T-helper 2 cell treated with Interferon-gamma antibody and Interleukin-4, amounts not matched to agents 100 ng/mL and 5 ng/mL, for 36 hours (primary cell): ENCODE data around the gene PLN. TPM values are rescaled to one million over a fixed set of nuclear protein-coding genes. Genes with fewer than 3 reads are reported as not detected.

Experiments used
- intact Hi-C: fragments of 100-400 bp; cut with micrococcal nuclease; formaldehyde crosslinking; loops from one replicate; pipeline ENCODE4 v1.15.1; 2023
- total RNA-seq: library from RNA; stranded (reverse); gene quantifications from 2 replicates; pipeline ENCODE4 v1.2.3, GENCODE V29; 2022

Gene PLN
- total RNA-seq, result not detected in 2 replicates

DNA sequence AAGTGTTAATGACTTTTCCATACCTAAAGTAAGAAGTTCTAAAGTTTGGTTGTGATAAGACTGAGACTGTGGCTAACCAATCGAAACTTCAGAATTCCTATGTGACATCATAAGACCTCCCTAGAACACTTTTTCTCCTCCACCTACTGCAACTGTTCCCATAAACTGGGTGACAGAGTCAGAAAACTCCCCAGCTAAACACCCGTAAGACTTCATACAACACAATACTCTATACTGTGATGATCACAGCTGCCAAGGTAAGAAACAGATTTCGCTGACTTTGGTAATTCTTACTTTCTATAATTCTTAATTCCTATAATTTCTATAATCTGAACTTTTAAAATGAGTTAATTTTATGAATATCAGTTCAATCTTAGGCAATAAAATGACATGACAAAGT, at the start of gene PLN:
Gene PLN (plus strand): TSS at position 161 of the 400 bp plus-strand sequence. CDS start 10,626 bp downstream, outside the sequence.
- intact Hi-C loops, result no loop called here

DNA sequence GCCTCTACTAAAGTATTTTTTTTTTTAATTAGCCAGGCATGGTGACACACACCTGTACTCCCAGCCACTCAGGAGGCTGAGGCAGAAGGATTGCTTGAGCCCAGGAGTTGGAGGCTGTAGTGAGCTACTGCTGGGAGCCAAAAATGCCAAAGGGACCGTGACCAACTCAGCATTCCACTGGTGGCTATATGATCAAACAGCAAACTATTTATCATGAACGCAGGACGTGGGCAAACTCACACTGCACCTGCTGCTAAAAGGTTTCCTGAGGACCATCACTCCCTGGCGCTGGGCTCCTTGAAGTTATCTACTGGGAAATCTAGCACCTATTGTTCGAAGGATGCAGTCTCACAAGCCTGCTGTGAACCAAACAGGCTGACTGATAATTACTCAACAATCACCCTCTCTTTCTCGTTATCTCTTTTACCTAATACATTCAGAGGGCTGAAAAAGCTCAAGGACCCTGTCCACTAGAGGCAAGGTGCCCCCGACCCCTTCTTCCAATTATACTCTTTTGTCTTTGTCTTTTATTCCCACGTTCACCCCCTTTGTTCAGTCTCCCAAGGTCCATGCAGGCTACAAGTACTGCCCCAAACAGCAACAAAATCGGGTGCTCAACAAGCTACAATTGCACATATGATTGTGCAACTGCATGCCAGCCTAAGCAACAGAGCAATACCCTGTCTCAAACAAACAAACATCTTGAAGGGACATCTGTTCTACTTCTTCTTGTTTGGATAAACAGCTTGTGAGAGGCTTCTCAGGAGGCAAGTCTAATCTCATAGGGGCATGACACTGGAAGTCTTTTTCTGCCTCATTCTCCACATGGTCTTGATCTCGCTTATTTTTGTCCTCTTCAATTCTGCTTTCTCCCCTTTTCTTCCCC, 47.7 kb upstream of the PLN start:
- intact Hi-C loops, result no loop called here

DNA sequence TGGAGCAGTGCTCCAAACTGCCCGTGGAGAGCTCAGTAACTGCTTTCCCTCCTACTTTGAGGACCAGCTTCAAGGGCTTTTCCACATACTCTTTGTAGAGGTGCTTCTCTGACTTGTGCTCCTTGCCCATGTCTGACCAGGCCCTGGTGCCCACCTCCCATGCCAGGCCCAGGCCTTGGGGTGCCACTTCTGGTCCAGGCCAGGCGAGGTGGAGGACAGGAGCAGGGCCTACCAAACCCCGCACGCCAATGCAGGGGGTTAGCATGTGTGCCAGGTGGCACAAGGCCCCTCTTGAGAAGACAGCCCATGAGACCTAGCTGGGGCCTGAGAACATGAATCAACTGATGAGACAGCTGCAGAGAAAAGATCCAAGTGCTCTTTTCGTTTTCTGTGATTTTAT, 47.0 kb upstream of the PLN start:
- intact Hi-C loops, result no loop called here

DNA sequence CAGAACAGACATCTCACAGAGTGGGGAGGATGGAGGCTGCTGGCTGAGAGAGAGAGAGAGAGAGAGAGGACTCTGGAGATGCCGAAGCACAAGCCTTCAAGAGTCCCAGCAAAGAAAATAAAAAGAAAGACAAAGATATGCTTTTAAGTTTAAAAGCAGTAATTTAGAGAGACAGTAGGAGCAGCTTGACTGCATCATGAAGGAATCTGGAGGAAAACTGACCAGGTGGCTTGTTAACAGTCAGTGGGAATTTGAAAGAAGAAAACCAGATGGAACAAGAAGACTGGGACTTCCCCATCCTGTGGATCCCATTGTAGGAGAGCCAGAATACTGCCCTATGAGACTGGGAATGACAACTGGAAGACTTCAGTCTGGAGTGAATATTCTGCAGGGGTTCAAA, 46.3 kb upstream of the PLN start:
- intact Hi-C loops, result no loop called here

DNA sequence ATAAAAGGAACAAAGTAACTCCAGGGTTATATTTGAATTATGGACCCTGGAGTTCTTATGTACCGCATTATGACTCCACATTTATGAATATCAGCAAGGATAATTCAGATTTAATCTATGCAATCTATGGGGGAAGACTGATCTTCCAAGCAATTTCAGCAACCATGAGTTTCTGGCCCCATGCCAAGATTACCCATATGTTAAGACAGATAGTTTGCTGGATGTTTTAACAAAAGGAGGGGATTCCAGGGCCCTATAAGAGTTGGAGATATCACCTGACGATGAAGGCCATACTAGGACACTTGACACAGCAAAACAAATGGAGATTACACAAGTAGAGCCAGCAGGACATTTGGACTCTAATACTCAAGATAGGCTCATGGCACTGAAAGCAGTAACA, 45.9 kb upstream of the PLN start:
- intact Hi-C loops, result no loop called here

DNA sequence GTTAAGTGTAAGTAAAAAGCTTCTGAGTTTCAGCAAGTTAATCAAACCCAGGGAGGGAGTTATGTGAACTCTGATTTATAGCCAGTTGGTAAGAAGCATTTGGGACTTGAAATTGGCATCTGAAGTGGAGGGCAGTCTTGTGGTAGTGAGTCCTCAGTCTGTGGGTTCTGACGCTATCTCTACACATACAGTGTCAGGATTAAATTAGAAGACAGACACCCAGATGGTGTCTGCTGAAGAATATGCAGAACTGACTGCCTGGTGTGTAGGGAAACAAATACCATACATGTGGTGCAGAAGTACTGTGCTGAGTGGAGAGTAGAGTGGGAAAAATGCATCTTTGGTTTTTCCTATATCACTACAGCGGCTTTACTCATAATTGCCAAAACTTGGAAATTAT, 43.5 kb upstream of the PLN start:
- intact Hi-C loops, result loop anchor here (5.0 kb wide), 1 partner anchor 222 kb away; no protein-coding TSS in a partner anchor

DNA sequence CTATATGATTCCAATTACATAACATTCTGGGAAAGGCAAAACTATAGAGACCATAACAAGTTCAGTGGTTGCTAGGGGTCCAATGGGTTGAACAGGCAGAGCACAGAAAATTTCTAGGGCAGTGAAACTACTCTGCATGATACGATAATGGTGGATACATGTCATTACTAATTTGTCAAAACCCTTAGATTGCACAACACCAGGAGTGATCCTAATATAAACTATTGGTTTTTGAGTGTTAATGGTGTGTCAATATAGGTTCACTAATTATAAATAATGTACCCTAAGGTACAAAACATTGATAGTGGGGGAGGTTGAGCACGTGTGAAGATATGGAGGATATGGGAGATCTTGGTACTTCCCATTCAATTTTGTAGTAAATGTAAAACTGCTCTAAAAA, 42.4 kb upstream of the PLN start:
- intact Hi-C loops, result loop anchor here (5.0 kb wide), 1 partner anchor 223 kb away; no protein-coding TSS in a partner anchor

DNA sequence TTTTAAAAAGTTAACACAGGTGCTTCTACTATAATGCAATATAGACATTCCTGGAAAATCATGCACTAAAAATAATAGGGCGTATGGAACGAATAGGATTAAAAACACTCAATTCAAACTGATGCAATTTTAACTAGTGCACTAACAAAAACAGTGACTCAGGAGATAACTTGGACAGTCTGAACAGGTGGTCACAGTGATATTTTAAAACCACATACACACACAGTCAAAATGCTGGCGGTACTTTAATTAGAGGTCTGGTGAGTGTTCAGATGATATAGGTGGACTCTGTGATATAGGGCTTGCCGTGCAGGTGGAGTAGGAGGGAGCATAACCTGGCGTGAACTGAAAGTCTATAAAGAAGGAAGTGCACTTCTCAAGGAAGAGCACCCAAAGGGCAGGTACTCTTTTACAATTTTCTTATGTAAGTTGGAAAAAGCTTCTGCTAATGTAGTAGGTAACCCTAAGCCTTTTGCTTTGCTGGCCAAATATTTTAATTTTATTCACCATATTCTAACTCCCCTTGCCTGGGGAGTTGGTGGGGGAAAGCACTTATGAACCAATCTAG, 41.9 kb upstream of the PLN start:
- intact Hi-C loops, result loop anchor here (5.0 kb wide), 1 partner anchor 224 kb away; no protein-coding TSS in a partner anchor

DNA sequence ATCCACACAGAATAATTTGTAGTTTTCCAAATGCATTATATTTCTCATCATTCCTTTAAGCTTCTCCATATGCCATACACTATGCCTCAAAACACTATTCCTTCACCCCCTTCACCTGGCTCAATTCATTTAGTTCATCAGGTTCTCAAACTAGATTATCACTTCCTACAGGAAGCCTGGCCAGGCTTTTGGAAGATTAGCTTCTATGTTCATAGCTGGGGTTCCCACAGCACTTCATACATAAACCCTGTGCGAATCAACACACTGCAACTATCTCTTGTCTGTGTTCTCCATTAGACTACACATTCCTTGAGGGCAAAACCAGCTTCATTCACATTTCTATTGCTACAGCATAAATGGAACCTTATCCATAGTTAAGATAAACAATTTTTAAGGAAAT, 40.5 kb upstream of the PLN start:
- intact Hi-C loops, result loop anchor here (5.0 kb wide), 1 partner anchor 225 kb away; no protein-coding TSS in a partner anchor

DNA sequence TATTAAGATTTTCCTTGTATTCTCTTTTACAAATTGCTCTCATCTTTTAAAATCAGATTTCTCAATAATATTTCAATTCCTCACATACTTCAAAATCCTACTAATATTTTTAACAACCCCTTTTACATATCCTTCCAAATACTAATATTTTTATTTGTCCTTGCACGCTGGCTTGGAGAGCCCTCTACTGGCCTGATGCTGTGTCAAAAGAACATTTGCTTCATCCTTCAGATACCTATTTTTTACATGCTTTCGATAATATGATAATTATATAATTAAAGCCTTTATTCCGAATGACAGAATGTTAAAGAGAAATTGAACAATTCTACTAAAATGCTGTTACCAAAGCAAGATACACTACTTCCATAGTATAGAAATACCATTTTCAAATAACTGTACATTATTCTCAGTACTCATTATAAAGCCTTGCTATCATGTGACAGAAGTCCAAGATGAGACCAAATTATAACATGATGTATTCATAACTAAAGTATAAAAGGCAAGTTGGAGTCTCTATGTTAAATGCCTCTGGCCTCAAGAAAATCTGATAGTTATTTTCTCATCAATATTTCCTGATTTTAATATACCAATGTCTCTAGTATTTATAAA, 39.0 kb upstream of the PLN start:
- intact Hi-C loops, result loop anchor here (5.0 kb wide), 1 partner anchor 227 kb away; no protein-coding TSS in a partner anchor

DNA sequence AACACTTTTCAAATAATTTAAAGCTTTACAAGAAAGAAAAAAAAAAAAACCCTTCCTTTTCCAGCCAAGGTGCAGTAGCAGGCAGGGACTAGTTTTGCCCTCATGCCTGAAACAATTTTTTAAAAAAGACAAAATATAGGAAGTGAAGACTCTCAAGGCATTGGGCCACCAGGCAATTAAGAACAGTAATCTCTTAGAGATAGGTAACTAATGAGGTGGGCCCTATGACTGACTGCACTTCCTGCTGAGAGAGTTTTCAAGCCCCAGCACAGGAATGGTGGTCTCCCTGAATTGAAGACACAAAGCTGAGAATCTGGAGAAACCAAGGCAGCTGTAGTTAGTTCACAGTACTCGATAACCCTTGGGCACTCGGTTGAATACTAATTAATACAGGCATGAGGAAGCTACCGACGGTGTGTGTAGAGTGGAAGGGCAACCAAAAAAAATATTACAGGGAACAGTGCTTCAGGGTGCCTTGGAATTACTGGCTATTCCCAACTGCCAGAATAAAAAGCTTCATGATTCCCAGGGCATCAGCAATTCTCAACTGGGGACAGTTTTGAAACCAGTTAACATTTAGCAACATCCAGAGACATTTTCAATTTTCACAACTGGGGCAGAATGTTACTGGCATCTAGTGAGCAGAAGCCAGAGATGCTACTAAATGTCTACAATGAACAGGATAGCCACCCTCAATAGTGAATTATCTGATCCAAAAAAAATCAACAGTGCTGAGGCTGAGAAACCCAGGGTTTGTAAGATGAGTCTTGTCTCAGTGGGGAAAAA, 36.0 kb upstream of the PLN start:
- intact Hi-C loops, result no loop called here

DNA sequence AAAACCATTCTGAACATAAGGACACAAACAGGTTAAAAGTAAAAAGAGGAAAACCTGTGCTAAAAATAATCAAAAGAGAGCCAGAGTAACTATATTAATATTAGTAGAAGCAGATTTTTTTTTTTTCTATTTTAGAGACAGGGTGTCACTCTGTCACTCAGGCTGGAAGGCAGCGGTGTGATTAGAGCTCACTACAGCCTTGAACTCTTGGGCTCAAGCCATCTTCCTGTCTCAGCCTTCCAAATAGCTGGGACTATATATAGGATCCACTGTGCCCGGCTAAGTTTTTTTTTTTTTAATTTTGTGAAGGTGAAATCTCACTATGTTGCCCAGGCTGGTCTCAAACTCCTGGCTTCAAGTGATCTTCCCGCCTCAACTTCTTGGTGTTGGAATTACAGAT, 33.4 kb upstream of the PLN start:
- intact Hi-C loops, result no loop called here

DNA sequence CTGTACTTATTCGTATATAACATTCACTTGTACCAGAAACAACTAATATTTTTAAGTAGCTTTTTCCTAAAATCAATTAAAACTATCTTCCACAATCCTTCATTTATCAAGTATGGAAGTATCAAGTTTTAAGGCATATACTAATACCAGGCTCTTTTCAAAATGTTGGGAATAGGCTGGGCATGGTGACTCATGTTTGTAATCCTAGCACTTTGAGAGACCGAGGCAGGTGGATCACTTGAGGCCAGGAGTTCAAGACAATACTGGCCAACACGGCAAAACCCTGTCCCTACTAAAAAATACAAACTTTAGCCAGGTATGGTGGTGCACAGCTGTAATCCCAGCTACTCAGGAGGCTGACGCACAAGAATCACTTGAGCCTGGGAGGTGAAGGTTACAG, 25.7 kb upstream of the PLN start:
- intact Hi-C loops, result no loop called here

DNA sequence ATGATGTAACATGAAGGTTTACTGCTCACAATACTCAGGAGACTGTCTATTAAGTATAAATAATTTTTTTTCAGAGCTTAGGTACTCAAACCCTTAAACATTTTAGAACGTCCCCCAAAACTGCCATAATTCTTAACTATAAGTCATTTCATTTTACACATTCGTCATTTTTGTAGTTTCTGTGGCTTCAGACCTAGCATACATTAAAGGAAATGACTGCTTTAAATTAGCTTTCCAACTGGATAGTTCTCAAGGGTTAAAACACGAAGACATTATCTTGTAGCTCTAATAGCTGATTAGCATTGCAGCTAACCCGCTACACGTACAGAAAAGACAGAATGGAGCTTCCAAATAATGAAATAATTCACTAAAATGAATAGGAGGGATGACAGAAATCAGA, 24.9 kb upstream of the PLN start:
- intact Hi-C loops, result no loop called here

DNA sequence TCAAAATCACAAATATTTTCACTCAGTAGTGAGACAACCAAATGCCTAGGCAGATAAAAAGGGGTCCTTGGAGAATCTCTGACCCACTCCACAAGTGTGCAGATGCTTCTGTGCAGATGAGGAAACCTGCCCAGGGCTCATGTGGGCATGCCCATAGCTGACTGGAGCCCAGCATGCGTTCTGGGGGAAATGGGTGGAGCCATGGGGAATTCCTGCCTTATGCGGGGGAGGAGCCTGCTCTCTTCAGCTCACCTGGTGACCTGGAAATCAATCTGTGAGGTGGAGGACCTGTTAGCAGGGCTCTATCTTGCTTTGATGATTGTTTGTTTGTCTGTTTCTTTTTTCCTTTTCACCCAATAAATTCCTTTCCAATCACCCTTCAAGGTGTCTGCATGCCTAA, 23.4 kb upstream of the PLN start:
- intact Hi-C loops, result no loop called here

DNA sequence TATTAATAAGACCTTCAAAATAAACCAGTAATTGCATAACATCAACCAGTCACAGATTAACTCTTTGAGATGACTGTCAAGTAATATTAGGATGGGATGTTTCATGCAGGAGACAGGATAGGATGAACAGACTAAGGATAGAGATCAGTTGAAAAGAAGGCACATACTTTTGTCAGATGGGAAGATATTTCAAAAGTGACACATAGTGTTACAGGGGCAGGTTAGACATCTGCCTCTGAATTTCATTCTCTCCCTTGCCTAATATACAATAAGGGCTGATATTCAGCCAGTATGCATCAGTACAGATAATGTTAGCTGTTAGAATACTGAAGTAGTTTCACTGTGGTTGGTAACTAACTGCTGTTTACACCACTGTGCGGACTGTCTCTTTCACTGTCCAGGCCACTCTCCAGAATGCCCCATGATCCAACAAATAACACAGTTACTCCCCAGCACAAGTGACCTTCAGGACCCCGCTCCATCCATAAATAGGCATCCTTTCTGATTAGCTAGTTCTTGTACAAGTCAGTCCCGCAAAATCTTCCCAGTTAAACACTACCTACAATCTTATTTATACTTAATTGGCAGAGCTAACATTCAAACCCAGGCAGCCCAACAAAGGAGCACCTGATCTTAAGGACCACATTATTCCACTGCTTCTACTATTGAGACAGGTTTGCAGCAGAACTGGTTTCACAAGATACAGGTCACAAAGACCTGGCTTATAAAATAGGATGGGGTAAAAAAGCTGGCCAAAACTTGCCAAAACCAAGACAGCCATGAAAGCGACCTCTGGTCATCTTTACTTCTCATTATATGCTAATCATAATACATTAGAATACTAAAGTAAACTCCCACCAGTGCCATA, 21.9 kb upstream of the PLN start:
- intact Hi-C loops, result no loop called here

DNA sequence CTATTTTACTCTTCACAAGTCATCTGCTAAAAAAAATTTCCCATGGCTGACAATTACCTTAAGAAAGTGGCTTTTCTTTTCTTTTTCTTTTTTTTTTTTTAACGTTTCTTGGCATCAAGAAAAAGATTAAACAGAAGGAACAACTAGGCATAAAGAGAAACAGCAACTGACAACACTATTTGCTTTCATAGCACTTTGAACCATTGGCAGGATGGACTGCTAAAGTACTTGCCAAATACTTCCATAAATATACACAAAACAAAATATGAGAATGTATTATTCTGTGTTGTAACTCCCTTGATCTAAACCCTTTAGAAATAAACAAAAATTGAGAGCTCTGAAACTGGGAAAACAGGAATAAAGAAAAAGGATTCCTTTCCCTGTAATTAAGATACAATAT, 20.0 kb upstream of the PLN start:
- intact Hi-C loops, result no loop called here

DNA sequence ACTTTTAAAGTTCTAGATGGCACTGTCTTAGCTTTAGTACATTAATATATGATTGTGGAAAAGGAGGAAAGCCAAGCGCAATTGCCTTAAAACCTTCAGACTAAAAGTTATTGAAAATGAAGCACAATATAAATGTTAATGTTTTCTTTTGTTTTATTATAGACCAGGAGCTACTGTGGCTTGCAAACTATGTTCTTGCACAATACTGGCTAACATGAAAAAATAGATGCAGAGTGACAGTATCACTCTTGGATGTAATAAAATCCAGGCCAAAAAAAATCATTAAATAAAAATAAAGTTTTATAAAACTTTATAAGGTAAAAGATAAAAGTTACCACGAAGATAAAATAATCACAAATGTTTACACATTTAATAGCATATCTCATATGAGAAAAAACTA, 18.3 kb upstream of the PLN start:
- intact Hi-C loops, result no loop called here

DNA sequence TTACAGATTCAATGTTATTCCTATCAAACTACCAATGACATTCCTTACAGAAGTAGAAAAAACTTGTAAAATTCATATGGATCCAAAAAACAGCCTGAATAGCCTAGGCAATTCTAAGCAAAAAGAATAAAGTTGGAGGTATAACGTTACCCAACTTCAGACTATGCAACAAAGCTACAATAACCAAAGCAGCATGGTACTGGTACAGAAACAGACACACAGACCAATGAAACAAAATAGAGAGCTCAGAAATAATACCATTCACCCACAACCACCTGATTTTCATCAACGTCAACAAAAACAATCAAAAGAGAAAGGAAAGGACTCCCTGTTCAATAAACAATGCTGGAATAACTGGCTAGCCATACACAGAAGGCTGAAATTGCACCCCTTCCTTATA, 17.2 kb upstream of the PLN start:
- intact Hi-C loops, result no loop called here

DNA sequence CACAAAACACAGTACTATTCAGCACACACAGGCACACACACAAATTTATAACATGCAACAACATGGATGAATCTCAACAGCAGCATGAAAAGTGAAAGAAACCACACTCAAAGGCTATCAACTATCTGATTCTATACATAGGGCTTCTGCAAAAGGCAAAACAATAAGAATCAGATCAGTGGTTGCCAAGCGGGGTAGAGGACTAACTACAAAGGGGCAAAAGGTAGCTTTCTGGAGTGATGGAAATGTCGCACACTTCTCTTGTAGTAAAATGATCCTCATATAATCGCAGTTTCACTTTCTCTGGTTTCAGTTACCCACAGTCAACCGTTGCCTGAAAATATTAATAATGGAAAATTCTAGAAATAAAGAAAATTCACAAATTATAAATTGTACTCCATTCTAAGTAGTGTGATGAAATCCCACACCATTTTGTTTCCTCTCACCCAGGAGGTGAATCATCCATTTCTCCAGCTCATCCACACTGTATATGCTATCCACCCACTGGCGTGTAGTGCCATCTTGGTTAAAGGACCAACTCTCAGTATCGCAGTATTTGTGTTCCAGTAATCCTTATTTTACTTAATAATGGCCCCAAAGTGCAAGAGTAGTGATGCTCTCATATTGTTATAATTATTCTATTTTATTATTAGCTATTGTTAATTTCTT, 12.8 kb upstream of the PLN start:
- intact Hi-C loops, result no loop called here
